NCI-H345 (cell line): Measurements from ENCODE around the gene BMAL2.

Experiments used
- DNase-seq: peaks from one replicate; lab custom pipeline; 2025; lab: John Stamatoyannopoulos, UW

The BMAL2 gene

GRCh38 chr12:27332714-27333402, at the start of gene BMAL2:
BMAL2 (plus strand) TSS chr12:27332836; CDS start chr12:27333073, 237 bp downstream.
- peak; percentile 72 for DNase-seq

GRCh38 chr12:27284021-27284420, 48.6 kb upstream of the BMAL2 start:
- DNase-seq, result no peak

GRCh38 chr12:27284751-27285150, 47.9 kb upstream of the BMAL2 start:
- DNase-seq, result no peak

GRCh38 chr12:27285403-27285802, 47.2 kb upstream of the BMAL2 start:
- no peak for DNase-seq

GRCh38 chr12:27289414-27289813, 43.2 kb upstream of the BMAL2 start:
- DNase-seq, result no peak

GRCh38 chr12:27290501-27291168, 42.0 kb upstream of the BMAL2 start:
- no peak for DNase-seq

- no peak for DNase-seq
These were observed 40.8 kb upstream of the BMAL2 start for GRCh38 chr12:27291862-27292261.

- DNase-seq, result no peak
These were observed 39.9 kb upstream of the BMAL2 start for GRCh38 chr12:27292718-27293117.

- DNase-seq, result no peak
These were observed 39.2 kb upstream of the BMAL2 start for GRCh38 chr12:27293463-27293862.

- DNase-seq, result no peak
These were observed 36.0 kb upstream of the BMAL2 start for GRCh38 chr12:27296674-27297073.

GRCh38 chr12:27297566-27297965, 35.1 kb upstream of the BMAL2 start:
- no peak for DNase-seq

GRCh38 chr12:27299102-27299501, 33.5 kb upstream of the BMAL2 start:
- no peak for DNase-seq

- no peak for DNase-seq
These were observed 32.4 kb upstream of the BMAL2 start for GRCh38 chr12:27300226-27300625.

- peak; percentile 8 for DNase-seq
These were observed 29.2 kb upstream of the BMAL2 start for GRCh38 chr12:27303139-27304111.

GRCh38 chr12:27304856-27305255, 27.8 kb upstream of the BMAL2 start:
- DNase-seq, result no peak

- peak; percentile 13 for DNase-seq
These were observed 26.8 kb upstream of the BMAL2 start for GRCh38 chr12:27305673-27306456.

GRCh38 chr12:27309293-27309994, 23.2 kb upstream of the BMAL2 start:
- DNase-seq, result no peak

- no peak for DNase-seq
These were observed 22.7 kb upstream of the BMAL2 start for GRCh38 chr12:27309995-27310315.

- no peak for DNase-seq
These were observed 15.7 kb upstream of the BMAL2 start for GRCh38 chr12:27316947-27317346.

- no peak for DNase-seq
These were observed 13.2 kb upstream of the BMAL2 start for GRCh38 chr12:27319409-27319808.

GRCh38 chr12:27319848-27320247, 12.8 kb upstream of the BMAL2 start:
- DNase-seq, result no peak
